Measurements from ENCODE around the gene ABCC10.
A peak's percentile ranks its signal among the peaks of the same experiment; 100 is the strongest.
"Not testable (repeated sequence)": the region's sequence is repeated elsewhere in the genome, so short reads cannot be mapped to it uniquely, and the experiment has no call there.

ABCC10 gene

DNA sequence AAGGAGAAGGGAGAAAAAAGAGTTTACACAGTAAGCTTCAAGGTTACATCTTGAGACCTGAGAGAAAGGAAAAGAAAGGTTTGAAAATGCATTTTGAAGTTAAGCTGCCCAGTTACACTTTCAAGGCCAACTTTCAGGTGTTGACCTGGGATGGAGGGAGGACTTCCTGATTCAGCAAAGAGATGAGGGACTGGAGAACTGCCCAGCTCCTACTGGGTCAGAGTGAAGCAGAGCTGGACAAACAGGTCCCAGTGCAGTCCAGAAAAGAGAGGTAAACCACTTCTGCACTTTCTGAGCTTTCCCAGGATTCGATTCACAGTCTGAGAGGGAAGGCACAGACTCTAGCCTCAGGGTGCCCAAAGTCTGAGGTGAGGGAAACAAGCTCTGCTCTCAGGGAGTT is 44.1 kb downstream of the ABCC10 start:
- no peak for DNase-seq

DNA sequence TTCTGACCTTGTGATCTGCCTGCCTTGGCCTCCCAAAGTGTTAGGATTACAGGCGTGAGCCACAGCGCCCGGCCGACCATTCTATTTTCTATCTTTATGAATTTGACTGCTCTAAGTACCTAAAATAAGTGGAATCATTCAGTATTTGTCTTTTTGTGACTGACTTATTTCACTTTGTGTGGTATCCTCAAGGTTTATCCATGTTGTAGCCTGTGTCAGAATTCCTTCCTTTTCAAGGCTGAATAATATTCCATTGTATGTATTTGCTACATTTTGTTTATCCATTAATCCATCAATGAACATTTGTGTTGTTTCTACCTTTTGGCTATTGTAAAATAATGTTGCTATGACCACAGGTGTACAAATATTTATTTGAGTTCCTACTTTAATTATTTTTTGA is 45.2 kb downstream of the ABCC10 start:
- no peak for DNase-seq

DNA sequence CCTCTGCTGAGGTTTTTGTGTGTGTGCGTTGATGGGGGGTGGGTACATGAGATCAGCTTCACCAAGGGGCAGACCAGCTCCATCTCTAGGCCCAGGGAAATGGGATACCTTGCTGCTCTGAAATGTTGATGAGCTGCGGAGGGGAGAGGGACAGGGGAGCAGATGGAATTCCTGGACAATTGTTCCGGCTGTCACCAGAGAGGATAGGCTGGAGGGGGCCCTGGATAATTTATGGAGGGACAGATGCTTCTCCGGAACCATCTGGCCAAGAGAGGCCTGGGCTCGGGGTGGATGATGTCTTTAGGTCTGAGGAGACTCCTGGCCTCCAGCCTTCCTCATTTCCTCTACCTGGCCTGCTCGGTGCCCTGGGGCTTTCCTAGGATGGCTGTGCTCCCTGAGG is 48.2 kb downstream of the ABCC10 start:
- peak; percentile 92 for DNase-seq

DNA sequence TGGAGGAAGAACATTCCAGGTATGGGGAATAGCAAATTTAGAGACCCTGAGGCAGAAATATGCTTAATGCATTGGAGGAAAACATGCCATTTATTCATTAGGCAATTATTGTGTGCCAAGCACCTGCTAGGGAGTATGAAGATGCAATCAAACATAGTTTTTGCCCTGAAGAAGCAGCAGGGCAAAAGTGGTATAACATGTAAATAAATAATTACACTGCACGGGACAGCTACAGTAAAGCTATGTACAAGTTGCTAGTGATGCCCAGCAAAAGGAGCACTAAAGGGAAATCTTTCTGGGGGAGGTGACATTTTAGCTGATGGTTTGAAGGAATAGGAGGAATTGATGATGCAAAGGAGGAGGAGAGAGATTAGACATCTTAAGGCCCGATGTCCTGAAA is 49.4 kb downstream of the ABCC10 start:
- no peak for DNase-seq

DNA sequence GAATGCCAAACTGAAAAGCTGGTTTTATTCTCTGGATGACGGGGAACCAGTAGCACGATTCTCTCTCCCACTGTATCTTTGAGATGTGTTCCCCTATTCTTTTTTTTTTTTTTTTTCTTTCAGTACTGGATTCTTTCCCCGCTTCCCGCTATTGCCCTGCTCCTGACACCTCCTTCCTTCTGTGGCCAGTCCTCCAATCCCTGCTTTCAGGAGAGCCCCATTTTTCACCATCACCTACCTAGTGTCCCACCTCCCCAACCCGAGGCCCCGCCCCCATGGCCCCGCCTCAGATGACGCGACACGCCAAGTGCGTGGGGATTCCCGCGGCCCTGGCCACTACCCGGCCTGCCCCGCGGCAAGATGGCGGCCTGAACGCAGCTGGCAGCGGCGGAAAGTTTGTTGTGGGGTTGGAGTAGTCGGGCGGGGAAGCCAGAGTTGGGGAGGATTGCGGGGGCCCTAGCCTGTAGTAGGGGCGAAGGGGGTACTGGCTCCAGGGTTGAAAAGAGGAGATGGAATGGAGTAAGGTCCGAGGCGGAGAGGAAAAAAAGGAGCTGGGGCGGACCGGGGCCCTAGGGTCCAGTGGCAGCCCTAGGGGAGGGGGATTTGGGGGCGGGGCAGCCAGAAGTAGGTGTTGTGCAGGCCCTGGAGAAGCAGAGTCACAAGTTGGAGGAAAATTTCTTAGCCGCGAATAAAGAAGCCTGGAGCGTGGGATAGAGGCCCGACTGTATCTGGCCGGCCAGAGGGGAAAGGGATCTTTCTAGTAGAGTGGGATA is 50.1 kb downstream of the ABCC10 start, which contains the start of gene TJAP1:
Gene TJAP1, plus strand, starts transcription at position 336 of the 773 bp plus-strand sequence. CDS start 21,432 bp downstream, outside the sequence.
- DNase-seq: peak; percentile 11

DNA sequence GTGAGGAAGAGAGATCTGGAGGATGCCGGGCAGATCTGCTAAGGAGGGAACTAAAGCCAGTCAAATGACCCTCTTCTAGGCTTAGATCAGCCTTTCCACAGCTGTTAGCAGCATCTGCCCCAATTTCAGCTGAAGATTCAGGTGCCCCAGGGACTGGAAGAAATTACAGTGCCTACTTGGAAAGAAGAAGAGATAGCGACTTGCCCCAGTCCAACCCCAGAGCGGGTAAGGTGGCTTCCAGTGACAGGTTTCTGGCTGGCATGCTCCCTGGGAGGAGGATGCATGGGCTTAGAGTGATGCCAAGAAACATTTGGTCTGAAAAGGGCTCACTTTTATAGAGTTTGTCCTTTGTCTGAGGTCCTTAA is 50.6 kb downstream of the ABCC10 start:
- DNase-seq: peak; percentile 17

DNA sequence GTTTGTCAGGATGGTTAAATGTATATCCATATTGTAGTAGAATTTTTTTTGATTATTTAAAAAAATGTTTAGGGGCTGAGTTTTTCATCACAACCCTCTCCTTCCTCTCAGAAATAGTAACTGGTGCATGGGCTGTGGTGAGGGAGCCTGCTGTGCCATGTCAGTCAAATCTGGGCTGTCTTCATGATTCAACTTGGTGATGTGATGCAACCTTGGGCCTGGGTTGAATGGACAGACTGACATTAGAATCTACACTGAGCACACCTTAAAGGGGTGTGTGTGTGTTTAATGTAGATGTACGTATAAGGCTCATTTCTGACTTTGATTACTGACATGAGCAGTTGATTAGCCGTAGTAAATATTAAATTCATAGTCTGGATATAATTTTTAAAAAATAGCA is 53.7 kb downstream of the ABCC10 start:
- no peak for DNase-seq

DNA sequence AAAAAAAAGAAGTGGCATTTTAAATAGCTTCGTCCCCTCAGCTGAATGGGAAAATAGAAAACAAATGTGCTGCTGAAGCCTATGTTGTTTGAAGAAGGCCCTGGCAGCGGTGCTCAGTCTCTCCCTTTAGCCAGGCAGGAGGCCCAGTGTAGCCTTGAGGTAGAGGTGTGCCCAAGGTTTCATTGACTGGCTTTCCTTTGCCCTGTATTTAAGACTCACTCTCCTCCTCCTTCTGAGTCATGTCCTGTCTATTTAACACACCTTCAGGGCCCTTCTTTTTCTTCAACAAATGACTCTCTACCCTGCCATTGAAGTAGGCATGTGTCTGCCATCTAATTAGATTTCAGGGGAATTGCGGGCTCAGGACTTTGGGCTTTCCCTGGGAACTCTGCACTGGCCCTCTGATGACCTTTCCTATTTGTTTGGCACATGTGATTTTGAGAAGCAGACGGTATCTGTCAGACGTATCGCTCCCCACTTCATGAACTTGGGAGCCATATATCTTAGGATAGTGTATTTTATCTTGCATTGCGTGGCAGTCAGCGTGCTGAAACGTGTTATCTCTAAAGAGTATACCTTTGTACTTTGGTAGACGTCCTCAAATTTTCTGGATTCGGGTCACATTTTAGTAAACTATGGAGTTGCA is 54.4 kb downstream of the ABCC10 start:
- no peak for DNase-seq

DNA sequence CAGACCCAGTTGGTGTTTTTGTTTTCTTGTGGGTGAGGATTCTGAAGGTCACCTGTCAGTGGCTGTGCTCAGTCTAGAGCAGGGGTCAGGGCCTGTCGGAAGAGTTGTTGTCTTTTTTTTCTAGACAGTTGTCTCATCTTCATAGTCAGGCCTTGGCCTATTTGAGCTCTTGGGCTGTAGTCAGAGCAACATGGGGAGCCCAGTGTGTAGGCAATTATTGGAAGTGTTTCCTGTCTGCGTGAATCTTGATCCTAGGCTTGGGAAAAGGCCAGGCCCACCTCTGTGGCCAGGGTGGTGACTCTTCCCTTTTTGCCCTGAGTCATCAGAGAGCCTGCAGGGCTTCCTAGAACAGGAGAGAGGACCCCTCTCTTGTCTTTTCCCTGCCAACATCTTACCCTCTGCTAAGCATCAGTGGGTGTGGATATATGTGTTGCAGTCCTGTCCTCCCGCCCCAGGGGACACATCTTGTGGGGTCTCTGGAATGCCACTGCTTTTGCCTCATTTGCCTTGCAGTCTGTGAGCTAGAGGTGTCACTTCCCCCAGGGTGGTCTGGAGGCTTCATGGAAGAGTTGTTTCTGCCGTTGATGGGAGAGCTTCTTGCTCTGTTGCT is 61.4 kb downstream of the ABCC10 start:
- no peak for DNase-seq

DNA sequence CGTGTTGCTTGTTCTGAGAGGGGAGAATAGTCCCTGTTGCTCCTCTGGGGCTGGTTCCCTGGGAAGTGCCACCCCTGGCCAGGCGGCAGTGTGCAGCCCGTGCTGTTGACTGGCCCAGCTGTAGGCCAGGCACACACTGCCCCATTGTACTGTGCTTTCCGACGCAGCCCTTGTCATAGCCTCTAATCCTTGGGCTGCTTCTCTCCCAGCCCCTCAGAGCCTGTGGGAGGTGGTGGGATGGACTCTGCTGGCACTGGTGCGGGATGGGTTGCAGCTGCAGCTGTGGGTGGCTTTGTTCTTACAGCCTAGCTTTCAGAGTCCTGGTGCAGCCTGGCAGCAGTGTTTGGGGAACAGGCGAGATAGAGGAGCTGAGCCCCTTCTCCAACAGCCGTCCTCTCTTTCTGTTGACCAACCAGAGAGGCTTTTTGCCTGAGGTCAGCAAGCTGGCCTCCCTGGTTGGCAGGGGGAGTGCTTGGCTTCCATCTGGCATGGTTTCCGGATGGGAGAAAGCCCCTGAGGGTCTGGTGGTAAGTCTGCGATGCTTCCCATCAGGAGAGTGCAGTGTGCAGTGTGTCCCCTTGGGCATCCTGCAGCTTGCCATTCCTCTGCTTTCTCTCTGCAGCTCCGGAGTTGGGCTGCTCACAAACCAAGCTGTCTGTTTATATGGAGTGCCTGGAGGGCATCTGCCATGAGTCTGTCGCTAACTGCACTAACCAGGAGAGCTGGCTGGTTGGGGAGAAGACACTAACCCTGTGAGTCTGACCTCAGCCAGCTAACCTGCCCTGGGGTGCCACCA is 62.1 kb downstream of the ABCC10 start:
- no peak for DNase-seq

DNA sequence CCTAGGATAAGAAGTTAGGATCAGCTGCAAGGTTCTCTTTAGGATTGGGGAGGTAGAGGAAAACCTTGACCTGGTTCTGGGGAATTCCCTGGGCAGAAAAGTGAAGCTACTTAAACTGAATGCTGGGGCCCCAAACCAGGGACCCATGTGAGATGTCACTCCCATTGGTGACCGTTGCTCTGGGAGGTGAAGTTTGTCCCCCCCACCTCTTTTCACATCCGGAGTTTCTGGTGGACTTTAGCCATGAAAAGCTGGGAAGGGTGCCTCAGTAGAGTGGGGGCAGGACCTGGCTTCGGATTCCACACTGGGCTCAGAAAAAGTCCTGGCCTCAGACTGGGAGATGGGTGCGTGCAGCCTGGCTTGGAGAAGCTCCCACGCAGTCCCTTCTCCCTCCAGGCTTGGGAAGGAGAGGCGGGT is 63.2 kb downstream of the ABCC10 start:
- DNase-seq: no peak

DNA sequence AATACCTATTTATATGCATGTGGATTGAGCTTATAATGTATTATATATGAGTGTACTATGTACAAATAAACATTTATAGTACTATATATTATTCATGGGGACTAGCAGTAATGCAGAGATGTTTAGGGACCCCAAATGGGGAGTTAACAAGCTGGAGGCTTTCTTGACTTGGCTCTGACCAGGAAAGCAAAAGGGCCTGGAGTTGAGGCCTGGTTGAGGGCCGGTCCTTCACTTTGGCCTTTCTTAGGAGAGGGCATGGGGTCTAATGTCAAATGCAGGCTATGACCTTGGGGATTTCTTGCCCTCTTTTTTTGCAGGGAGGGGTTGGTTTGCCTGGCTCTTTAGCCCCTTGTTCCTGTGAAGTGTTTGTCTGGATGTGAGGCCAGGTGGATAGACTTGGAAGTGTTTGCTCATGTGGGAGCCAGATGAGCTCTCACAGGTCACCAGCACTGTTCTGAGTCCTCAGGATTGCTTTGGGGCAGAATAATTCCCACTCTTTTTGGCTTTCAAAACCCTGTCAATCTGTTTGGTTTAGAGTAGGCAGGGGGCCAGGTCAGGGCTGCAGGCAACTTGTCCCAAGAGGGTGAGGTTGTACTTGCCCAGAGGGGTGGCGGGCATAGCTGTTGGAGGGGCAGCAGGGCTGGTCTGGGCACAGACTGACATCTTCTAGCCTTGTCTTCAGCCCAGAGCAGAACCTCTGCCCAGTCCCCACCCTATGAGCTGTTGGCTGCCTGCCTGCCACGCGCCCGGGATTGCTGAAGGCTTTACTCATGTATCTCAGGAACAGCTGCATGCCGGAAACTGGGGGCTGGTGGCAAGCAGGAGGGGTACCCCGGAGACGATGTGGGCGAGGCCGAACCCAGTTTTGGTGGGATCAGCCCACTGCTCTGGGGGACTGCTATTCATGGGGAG is 64.7 kb downstream of the ABCC10 start:
- DNase-seq: peak; percentile 22

DNA sequence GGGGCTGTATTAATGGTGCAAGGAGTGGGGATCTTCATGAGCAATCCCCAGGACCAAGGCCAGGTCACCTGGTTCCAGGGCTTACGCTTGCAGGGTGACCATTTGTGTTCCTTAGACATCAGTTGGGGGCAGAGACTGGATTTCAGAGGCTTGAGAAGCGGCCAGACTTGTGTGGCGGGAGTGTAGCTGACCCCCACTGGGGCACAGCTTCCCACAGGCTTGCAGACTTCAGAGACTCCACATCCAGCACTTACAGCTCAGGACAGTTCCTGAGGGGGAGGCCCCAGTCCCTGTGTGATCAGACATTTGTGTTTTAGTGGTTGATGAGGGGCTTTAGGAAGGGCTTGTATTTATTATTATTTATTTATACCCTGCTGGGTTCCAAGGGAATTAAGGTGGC is 65.3 kb downstream of the ABCC10 start:
- DNase-seq: no peak

DNA sequence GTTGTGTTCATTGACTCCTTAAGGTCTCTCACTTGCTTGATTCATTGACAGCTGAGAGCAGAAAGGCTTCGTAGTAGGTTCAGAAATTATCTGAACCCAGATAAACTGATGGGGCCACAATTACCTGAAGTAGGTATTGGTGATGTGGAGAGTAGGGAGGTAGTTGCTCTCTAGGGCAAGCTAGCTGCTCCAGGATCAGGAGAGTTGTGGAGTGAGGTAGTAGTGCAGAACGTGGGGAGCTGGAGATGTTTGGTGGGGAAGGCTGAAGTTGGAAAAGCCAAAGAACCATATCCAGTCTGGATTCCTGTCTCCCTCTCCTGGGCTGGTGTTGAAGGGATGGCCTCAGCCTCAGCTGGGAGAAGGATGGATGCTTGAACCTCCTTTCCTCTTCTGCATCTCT is 65.9 kb downstream of the ABCC10 start:
- DNase-seq: no peak

DNA sequence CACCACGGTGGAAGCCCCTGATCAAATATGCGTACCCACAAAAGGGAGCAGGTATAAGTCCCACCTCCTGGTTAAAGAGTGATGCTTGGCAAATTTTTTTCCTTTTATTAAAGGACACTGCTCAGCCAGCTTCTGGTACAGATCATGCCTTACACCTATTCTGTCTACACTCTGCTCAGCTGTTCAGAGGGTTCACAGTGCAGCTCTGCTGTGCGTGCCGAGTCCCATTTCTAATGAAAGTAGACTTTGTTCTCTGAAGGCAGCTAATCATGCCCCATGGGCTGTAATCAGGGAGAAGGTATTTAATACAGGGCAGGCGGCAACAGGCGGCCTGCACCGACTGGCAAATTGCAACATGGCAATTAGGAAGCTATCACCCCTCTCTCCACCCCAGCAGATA is 66.5 kb downstream of the ABCC10 start:
- no peak for DNase-seq

DNA sequence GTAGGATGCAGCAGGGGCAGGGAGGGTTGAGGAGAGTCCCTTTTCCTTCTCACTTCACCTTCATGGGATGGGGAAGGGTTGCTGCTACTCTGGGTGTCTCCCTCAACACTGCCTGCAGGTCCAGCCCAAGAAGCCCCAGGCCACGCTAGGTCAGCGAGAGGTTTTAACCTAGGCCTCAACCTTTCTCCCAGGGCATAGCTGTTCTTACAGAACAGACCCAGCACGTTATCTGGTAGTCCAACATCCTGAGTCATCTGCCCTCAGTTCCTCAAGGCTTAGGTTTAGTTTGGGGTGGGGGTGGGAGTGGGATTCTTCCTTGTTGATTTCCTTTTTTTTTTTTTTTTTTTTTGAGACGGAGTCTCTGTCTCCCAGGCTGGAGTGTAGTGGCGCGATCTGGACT is 67.0 kb downstream of the ABCC10 start:
- no peak for DNase-seq

DNA sequence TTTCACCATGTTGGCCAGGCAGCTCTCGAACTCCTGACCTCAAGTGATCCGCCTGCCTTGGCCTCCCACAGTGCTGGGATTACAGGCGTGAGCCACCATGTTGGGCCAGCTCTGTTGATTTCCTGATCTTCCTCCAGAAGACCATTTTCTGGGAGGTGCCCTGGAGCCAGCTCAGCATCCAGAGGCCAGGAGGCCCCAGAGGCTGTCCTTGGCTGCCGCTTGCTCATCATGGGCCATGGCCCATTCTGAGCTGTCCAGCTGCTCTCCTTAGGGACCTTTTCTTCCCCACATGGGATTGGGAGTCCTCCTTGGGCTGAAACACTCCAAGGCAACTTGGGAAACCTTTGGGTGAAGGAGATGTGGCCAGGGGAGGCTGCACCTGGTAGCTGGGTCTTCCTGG is 67.4 kb downstream of the ABCC10 start:
- no peak for DNase-seq

DNA sequence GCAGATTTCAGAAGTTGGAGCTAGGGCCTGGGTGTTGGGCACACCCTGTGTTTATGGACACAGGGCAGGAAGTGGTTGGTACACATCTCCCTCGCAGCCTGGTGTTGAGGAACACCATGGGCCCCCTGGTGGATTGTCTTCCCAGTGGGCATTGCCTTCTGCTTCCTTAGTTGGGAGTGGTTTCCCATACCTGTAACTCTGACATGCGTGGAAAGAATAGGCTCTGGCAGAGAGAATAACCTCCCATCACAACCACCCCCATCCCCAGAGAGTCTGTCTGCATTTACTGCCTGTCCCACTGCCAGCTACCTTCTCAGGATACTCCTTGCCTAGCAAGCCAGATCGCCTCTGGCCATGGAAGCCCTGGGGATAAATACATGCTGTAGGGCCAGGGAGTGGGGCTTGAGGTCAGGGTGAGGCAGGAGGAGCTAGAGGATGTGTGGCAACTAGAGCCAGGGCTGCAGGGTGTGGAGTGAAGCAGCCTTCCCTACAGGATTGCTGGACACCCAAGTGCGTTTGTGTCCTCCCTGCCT is 68.1 kb downstream of the ABCC10 start:
- DNase-seq: no peak

DNA sequence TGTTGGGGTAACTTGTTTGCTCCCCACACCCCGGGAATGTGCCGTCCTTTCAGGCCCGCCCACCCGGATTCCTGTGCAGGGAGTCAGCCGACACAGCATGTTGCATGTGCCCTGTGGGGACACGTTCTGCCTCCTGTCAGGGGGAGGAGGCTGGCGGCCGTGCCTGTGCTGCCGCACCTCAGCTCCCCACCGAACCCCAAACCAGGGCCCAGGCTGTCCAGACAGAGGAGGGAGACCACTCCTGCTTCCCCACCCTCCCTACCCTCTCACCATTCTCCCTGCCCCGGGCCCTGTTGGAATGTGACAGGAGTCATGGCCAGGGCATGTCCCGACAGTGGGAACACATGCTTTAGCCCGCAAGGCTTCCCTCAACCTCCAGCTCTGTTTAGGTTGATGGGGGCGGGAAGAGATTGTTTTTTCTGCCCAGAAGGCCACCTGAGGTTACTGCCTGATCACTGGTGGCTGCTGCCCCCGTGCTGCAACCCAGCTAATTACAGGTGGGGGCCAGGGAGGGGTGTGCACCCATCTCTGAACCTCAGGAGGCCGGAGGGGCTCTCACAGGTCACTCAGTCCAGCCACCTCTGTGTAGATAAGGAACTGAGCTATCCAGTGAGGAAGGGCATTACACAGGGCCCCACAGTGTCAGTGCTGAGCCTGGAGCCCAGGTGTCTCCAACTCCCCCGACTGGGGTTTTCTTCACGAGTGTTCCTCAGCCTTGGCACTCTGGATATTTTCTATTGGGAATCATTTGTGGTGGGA is 69.2 kb downstream of the ABCC10 start:
- peak; percentile 17 for DNase-seq

DNA sequence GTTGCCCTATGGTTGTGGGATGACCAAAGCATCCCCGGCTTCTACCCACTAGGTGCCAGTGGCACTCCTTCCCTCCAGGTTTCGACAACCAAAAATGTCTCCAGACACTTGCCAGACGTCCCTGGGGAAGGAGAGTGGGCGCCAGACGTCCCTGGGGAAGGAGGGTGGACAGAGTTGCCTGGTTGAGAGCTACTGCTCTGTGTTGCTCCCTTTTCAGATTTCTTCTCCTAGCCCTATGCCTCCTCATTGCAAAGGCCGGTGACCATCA is 69.7 kb downstream of the ABCC10 start:
- DNase-seq: no peak

DNA sequence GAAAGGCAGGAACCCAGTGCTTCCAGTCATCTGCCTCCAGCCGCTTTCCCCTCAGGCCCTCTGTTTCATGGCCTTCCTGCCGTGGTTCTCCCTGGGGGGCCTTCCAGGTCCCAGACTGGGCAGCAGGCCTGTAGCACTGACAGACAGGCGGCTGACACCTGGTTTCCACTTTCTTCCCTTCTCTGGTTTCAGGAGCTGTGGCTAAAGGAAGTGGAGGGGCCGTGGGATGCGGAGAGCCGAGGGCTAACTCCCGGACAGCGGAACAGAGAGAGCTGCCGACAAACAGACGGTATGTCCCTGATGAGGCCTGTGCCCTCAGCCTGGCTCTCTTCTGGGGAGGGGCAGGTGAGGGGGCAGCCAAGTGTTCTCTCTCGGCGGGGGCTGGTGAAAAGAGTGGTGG is 70.3 kb downstream of the ABCC10 start:
- DNase-seq: no peak

DNA sequence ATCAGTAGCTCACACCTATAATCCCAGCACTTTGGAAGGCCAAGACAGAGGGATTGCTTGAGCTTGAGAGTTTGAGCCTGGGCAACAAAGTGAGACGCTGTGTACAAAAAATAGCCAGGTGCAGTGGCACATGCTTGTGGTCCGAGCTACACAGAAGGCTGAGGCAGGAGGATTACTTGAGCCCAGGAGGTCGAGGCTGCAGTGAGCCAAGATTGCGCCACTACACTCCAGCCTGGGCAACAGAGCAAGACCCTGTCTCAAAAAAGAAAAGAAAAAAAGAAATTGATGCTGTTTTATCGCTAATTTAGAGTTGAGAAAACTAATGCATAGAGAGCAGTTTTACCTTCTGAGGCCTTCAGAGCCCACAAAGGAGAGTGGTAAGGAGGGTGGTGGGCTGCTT is 71.0 kb downstream of the ABCC10 start:
- DNase-seq: not testable (repeated sequence)
